ENCODE data around the gene PTPRM.

The PTPRM gene

GRCh38 chr18:7817575-7818230 is 250.6 kb downstream of the PTPRM start:
- no peak for DNase-seq

DNA sequence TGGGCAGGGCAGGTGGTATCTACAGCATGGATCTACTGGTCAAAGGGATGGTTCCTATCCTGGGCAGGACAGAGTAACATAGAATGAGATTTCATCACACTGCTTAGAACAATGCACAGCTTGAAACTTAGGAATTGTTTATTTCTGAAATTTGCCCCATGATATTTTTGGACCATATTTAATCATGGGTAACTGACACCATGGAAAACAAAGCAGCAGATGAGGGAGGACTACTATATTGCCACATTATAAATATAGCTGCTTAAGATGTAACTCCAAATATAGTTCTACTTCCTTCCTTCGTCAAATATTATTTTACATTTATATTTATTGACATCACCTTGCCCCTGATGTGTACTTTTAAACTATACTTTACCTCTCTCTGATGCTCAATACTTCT is 254.7 kb downstream of the PTPRM start:
- DNase-seq, result no peak

DNA sequence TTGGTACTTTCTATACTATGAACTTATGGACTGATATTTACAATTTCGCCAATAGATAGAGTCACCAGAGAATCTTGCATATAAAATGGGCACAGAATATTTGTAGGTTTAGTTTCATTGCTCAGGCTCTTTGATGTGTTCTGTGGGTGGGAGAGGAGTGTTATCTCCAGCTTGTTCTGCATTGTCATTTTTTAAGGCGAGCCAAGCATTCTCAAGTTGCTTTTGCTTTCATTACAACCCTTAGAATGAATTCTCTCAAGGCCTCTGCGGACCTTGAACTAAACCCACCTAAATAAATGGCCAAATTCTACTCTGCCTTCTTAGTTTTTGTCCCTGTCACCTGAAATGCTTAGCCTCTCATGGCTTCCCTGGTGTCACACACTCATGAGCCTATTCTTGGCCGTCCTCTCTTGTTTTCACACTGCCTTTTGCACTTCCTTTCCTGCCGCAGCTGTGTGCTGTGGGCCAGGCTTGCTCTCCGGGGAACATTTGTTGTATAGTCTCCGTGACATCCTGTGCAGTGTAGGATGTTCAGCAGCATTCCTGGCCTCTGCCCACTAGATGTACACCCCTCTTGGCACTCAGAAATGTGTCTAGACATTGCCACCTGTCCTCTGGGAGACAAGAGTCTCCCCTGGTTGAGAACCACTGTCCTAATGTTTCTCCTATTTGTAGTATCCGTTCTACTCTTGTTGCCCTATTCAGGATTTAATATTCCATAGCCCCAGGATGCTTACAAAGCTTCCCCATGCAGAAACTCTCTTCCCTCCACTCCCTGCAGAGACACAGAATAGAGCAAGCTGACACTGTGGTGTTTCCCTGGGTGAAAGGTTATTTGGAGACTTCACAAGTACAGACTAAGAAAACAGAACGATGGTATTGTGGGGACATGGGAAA is 255.6 kb downstream of the PTPRM start:
- DNase-seq, result peak in 1 of 2 experiments; percentile 48

DNA sequence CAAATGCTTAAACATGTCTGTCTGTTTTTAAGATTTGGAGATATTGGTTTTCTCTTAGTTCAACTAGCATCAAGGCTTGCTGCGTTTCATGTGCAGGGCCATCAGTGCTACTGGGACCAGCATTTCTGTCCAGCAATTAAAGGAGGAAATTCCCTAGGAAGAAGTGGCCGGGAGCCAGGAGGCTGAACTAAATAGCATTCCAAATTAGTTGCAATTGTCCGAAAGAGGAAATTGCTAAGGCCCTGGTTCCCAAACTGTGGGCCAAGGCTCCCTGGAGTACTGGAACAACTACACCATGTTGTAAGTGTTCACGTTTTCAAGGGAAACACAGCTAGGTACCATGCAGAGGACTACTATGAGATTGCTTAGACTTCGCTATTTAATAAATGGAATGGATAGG is 257.9 kb downstream of the PTPRM start:
- DNase-seq, result no peak

DNA sequence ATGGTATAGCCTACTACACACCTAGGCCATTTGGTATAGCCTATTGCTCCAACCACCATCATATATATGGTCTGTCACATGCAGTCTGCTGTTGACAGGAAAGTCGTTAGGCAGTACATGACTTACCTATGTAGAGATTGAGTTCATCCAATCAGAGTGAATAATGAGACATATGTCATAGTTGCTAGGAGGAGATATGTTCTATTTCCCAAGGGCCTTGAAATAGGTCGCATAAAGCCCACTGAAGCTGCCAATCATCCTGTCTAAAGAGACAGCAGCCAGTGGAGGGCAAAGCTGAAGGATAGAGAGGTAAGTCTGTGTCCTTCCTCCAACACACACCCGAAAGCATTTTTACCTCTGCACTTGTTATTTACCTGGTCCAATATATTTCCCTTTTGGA is 263.4 kb downstream of the PTPRM start:
- DNase-seq, result peak in 1 of 2 experiments; percentile 15

DNA sequence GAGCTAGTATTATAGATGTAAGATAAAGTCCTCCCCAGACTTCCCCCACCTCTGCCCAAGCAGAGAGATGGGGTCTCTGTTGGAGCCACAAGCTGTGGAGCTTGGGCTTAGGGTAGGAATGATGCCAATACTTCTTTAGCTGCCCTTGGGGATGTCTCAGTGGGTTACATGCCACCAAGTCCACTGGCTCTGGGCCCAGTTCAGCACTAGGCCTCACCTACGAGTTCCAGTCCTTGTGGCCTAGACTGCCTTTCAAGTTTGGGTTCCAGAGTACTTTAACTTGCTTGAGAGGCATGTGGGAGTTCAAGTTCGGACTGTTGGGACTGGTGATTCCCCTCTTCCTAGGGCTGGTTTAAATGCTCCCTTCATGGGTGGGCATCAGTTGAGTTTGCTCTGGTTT is 272.4 kb downstream of the PTPRM start:
- DNase-seq, result no peak

DNA sequence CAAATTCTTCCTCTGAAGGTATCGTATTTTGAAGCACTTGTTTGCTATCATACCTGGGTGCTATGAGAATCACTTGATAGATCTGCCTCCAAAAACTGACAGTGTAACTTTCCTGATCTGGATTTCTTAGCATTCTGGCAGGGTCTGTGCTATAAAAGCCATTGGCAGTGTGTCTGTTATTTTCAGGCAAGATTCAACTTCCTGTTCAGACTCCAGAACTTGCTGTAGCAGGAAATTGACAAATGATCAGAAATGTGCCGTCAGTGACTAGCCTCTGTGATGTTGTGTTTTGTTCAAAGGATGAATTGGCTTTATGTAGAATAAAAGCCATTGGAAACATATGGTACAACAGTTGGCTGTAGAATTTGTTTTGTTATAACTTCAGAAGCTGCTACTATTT is 273.3 kb downstream of the PTPRM start:
- no peak for DNase-seq

GRCh38 chr18:7844017-7844416 is 276.9 kb downstream of the PTPRM start:
- no peak for DNase-seq

DNA sequence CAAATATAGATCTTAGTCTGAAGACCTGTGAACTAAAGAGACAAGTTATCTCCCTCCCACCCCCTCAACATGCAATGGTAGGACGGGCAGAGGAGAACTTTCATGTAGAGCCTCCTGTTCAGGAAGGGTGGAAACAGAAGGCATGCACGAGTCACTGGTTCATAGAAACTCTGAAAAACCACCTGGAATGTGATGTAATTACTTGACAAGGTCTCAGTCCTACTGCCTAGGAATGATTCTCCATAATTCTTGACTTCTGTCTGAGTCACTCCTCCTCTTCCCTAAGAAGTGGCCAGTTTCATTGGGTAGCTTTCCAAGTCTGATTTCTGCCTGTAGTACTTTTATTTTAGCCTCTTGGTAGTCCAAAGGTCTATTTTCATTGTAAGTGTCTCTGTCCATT is 277.3 kb downstream of the PTPRM start:
- DNase-seq, result no peak

- no peak for DNase-seq
Observed at GRCh38 chr18:7846335-7846734, 279.2 kb downstream of the PTPRM start.

- no peak for DNase-seq
Observed at GRCh38 chr18:7847357-7848053, 280.4 kb downstream of the PTPRM start.

DNA sequence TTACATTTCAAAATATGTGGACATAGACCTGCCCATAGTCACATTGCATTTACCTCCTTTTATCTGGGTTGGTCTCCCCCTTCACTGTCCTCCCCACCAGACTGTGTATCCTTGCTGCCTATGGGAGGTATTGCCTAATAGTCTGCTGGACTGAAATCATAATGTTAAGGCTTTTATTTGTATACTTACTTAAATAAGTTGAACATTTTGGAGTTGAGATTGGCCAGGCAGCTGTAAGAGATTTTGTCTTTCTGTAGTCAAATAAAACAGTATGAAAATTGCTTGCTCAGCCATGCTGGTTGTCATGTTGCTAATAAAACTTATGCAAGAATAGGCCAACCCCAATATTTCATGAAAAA is 280.9 kb downstream of the PTPRM start:
- DNase-seq, result no peak

- no peak for DNase-seq
Observed at GRCh38 chr18:7850446-7850845, 283.3 kb downstream of the PTPRM start.

DNA sequence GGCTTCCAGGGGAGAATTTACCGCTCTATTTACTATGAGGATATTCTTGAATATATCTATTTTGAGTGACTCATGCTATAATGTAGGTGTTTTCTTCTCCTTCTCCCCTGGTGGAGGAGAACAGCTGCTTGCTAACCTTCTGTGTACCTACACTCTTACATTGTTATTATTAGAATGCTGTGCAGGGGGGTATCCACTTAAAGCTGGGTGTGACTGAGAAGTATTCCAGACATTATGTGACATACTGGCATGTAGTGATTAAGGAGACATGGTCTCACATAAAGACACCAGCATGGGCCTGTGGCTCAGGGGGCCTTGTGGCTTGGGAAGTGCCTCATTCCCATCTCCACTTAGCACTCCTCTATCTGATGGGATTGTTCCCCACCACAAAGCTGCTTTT is 287.9 kb downstream of the PTPRM start:
- DNase-seq, result peak in 1 of 2 experiments; percentile 8

DNA sequence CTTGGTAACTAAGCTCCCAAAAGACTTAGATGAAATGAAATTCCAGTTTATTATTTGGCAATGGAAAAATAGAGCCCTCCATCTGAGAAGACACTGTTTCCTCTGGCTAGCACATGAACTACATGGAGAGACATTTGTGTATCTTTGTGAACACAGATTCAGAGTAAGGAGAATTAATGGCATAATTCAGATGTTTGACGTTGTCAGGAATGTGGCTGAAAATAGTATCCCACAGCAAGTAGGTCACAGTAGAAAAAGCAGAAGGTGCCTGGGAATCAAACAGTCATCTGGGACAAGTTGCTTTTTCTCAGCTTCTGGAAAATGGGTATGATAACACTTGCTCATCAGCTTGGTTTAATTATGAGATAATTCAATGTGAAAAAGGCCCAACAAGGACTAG is 288.6 kb downstream of the PTPRM start:
- DNase-seq, result no peak

- DNase-seq, result no peak
Observed at GRCh38 chr18:7856116-7856515, 289.0 kb downstream of the PTPRM start.

- no peak for DNase-seq
Observed at GRCh38 chr18:7856733-7857132, 289.6 kb downstream of the PTPRM start.

- no peak for DNase-seq
Observed at GRCh38 chr18:7857562-7857961, 290.4 kb downstream of the PTPRM start.

- DNase-seq, result no peak
Observed at GRCh38 chr18:7859122-7859521, 292.0 kb downstream of the PTPRM start.

DNA sequence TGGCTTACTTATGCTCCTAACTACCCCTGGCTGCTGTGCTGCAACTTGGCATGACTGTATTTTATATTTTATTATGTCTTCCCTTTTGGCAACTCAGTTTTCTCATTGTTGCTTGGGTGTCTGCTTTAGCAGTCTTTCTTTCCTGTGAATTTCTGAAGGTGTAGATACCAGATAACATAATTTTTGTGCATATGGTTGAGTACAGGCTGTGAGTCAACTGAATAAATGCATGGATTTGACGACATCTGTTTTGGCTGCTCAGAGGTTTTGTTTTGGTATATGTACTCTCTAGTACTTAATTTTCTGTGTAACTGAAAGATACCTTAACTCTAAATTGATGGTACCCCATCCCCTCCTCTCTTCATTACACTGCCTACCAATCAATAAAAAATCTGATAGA is 303.1 kb downstream of the PTPRM start:
- DNase-seq, result no peak

DNA sequence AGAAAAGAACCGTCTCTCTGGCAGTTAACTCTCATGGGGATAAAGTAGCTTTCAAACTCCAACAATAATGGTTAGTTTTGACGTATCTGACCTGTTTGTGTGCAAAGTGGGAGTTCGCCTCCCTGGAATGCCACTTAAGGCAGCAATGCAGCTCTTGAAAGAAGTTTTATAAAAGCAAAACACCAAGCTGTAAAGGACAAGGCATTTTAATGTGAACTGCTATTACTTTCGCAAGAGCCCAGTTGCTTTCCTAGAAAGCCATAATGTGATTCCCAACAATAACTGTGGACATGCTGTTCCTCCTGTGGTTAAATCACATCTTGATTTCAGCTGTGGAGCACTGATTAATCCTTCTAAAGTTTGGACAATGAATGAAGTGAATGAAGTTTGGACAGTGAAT is 303.7 kb downstream of the PTPRM start:
- no peak for DNase-seq

GRCh38 chr18:7871560-7872456 is 304.7 kb downstream of the PTPRM start:
- DNase-seq, result no peak

GRCh38 chr18:7872569-7872968 is 305.5 kb downstream of the PTPRM start:
- DNase-seq, result peak in 1 of 2 experiments; percentile 29

Data from NCI-H2081 (cell line).